Osteocyte (in vitro differentiated cells): Measurements from ENCODE around the gene GLIS2. TPM values are rescaled to one million over a fixed set of nuclear protein-coding genes. Genes with fewer than 3 reads are reported as not detected.

Experiments used
- DNase-seq: peaks from one replicate; pipeline ENCODE4 v3.0.0; 2021; ENCODE audit warnings: mixed read lengths; ENCODE audit not compliant: unreplicated experiment; ENCODE audit errors: extremely low spot score
- H3K27ac Mint-ChIP-seq: one replicate; pipeline ENCODE4 v1.8.0; 2021; ENCODE audit warnings: mild to moderate bottlenecking, mixed read lengths; ENCODE audit not compliant: unreplicated experiment
- H3K27me3 Mint-ChIP-seq: one replicate; pipeline ENCODE4 v1.8.0; 2021; ENCODE audit warnings: mixed read lengths; ENCODE audit not compliant: unreplicated experiment
- H3K36me3 Mint-ChIP-seq: one replicate; pipeline ENCODE4 v1.8.0; 2021; ENCODE audit warnings: mixed read lengths; ENCODE audit not compliant: unreplicated experiment
- H3K4me1 Mint-ChIP-seq: one replicate; pipeline ENCODE4 v1.8.0; 2021; ENCODE audit warnings: mixed read lengths; ENCODE audit not compliant: unreplicated experiment
- H3K4me3 Mint-ChIP-seq: one replicate; pipeline ENCODE4 v1.8.0; 2021; ENCODE audit warnings: mild to moderate bottlenecking, moderate library complexity, mixed read lengths; ENCODE audit not compliant: unreplicated experiment
- H3K9me3 Mint-ChIP-seq: one replicate; pipeline ENCODE4 v1.8.0; 2021; ENCODE audit warnings: mixed read lengths; ENCODE audit not compliant: unreplicated experiment
- total RNA-seq: library from RNA; stranded (reverse); gene quantifications from 2 replicates; pipeline ENCODE4 v1.2.1, GENCODE V29; 2021
- TF ChIP-seq, protein P1 (sequence below): fragments of 200-600 bp; sonication (generic); IDR thresholded peaks from 2 replicates; pipeline ENCODE4 v1.5.0; 2021; ENCODE audit warnings: antibody characterized with exemption, mild to moderate bottlenecking, moderate library complexity

The GLIS2 gene
- total RNA-seq, 1 donor from 2014 or later, result 59.9 TPM

DNA sequence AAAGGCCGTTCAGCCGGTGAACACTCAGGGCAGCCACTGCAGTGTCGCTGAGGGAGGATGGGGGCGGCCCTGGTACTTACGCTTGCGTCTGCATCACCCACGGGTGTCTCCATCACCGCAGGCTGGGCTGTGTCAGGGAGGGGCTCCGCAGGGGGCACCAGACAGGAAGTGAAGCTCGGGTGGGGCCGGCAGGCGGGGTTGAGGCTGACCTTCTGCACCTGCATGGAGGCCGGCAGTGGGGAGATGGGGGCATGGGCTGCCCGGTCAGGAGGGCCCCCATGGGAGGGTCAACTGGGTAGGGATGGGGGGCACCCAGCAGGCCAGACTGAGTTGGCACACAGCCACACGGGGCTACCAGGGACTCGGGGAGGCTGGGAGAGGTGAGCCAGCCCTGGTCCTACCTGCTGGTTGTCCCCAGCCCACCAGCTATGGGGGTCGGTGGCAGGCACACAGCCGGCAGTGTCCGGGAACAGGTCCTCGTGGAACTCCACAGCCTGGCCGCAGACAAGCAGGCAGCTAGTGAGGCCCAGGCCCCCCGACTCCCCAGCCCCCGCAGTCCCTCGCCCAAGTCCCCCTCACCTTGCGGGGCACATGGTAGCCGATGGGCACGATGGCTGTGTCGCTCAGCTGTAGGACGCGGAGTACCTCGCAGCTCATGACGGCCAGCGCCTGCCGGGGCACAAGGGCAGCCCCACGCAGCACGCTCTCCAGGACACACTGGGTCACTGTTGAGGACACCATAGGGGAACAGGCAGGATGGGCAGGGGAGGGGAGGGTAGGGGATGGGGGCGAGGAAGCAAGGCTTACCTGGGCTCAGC is 48.5 kb downstream of the GLIS2 start:
- Mint-ChIP-seq H3K4me1 (peaks cover 11% of the 10 kb centered on the region), H3K36me3 (peaks cover 3% of the 10 kb centered on the region), H3K9me3 (no peaks in the 10 kb centered on the region), H3K27ac (no peak overlapping the region), H3K27me3 (no peaks in the 10 kb centered on the region), H3K4me3 (no peak overlapping the region)
- no peak for DNase-seq
- TF ChIP-seq, protein P1, sequence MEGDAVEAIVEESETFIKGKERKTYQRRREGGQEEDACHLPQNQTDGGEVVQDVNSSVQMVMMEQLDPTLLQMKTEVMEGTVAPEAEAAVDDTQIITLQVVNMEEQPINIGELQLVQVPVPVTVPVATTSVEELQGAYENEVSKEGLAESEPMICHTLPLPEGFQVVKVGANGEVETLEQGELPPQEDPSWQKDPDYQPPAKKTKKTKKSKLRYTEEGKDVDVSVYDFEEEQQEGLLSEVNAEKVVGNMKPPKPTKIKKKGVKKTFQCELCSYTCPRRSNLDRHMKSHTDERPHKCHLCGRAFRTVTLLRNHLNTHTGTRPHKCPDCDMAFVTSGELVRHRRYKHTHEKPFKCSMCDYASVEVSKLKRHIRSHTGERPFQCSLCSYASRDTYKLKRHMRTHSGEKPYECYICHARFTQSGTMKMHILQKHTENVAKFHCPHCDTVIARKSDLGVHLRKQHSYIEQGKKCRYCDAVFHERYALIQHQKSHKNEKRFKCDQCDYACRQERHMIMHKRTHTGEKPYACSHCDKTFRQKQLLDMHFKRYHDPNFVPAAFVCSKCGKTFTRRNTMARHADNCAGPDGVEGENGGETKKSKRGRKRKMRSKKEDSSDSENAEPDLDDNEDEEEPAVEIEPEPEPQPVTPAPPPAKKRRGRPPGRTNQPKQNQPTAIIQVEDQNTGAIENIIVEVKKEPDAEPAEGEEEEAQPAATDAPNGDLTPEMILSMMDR, result no peak

DNA sequence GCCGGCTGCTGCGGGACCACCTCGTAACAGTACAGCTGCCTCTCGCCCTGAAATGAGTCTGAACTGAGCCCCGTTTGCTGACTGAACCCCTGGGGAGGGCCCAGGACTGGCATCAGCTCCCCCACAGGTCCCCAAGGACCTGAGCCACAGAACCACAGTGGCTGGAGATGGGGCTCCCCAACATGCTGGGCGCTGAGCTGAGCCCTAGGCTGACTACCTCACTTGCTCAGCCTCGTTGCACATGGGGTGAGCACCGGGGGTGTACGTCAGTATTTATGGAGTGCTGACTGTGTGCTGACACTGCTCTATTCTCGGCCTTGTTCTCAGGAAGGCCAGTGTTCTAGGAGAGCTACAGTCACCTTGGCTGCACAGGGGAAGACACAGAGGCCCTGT is 49.1 kb downstream of the GLIS2 start:
- TF ChIP-seq, protein P1, result no peak
- no peak for DNase-seq
- Mint-ChIP-seq H3K4me1 (peaks cover 14% of the 10 kb centered on the region), H3K27me3 (no peaks in the 10 kb centered on the region), H3K4me3 (no peak overlapping the region), H3K36me3 (peaks cover 3% of the 10 kb centered on the region), H3K9me3 (no peaks in the 10 kb centered on the region), H3K27ac (no peak overlapping the region)

GRCh38 chr16:4365615-4366014 is 49.7 kb downstream of the GLIS2 start:
- TF ChIP-seq, protein P1, result no peak
- Mint-ChIP-seq H3K9me3 (no peaks in the 10 kb centered on the region), H3K4me3 (no peak overlapping the region)

DNA sequence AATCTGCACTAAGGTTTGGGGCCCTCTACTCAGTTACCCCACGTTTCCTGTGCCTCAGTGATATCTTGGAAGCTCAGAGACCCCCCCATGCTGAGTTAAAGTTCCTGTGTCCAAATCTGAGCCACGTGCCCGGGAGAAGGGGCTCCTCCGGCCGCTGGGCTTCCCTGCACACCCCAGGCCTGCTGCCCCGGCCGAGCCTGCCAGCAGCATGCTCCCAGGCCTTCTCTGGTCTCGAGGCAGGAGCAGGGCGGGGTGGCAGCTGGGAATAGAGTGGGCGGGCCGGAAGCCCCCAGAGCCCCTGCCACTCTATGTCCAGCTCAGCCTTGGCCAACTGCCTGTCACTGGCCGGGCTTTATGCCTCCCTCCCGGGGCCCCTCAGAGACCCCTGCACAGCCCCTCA is 50.1 kb downstream of the GLIS2 start:
- no peaks in the 10 kb centered on the region for H3K27me3 Mint-ChIP-seq
- H3K27ac Mint-ChIP-seq, result no peak overlapping the region
- H3K36me3 Mint-ChIP-seq, result peaks cover 3% of the 10 kb centered on the region
- no peaks in the 10 kb centered on the region for H3K9me3 Mint-ChIP-seq
- H3K4me3 Mint-ChIP-seq, result no peak overlapping the region
- TF ChIP-seq, protein P1, result no peak
- H3K4me1 Mint-ChIP-seq, result peaks cover 24% of the 10 kb centered on the region
- no peak for DNase-seq

More at GRCh38 chr16:4365615-4366014, 49.7 kb downstream of the GLIS2 start:
- no peak overlapping the region for H3K27ac Mint-ChIP-seq
- H3K27me3 Mint-ChIP-seq, result no peaks in the 10 kb centered on the region
- no peak for DNase-seq
- H3K36me3 Mint-ChIP-seq, result peaks cover 3% of the 10 kb centered on the region
- H3K4me1 Mint-ChIP-seq, result peaks cover 20% of the 10 kb centered on the region

GRCh38 chr16:4367393-4367856 is 51.6 kb downstream of the GLIS2 start:
- Mint-ChIP-seq H3K9me3 (no peaks in the 10 kb centered on the region), H3K4me3 (no peak overlapping the region), H3K27ac (no peak overlapping the region), H3K27me3 (no peaks in the 10 kb centered on the region), H3K36me3 (peaks cover 3% of the 10 kb centered on the region), H3K4me1 (peaks cover 29% of the 10 kb centered on the region)
- TF ChIP-seq, protein P1, result no peak
- DNase-seq, result no peak
